Pulmonary artery endothelial cell (primary cell): ENCODE results near the gene ADCK2. TPM values are rescaled to one million over a fixed set of nuclear protein-coding genes. Genes with fewer than 3 reads are reported as not detected.
"Not testable (repeated sequence)": the region's sequence is repeated elsewhere in the genome, so short reads cannot be mapped to it uniquely, and the experiment has no call there.

Experiments used
- DNase-seq: peaks from one replicate; pipeline ENCODE4 v3.0.0-alpha.2; 2011; ENCODE audit warnings: low read depth, low spot score
- total RNA-seq: library from RNA; depleted of rRNA; stranded (reverse); fragments of >200 nt; gene quantifications from 2 replicates; pipeline ENCODE4 v1.2.3, GENCODE V29; 2014

The ADCK2 gene
- total RNA-seq, 1 donor from 2014 or later, result 21.2 TPM

- DNase-seq, result no peak
Measured at GRCh38 chr7:140691376-140692045, 18.8 kb downstream of the ADCK2 start.

GRCh38 chr7:140693849-140694248 is 21.1 kb downstream of the ADCK2 start:
- not testable (repeated sequence) for DNase-seq

- no peak for DNase-seq
Measured at GRCh38 chr7:140694592-140694991, 21.8 kb downstream of the ADCK2 start.

GRCh38 chr7:140695381-140695780 is 22.6 kb downstream of the ADCK2 start:
- no peak for DNase-seq

DNA sequence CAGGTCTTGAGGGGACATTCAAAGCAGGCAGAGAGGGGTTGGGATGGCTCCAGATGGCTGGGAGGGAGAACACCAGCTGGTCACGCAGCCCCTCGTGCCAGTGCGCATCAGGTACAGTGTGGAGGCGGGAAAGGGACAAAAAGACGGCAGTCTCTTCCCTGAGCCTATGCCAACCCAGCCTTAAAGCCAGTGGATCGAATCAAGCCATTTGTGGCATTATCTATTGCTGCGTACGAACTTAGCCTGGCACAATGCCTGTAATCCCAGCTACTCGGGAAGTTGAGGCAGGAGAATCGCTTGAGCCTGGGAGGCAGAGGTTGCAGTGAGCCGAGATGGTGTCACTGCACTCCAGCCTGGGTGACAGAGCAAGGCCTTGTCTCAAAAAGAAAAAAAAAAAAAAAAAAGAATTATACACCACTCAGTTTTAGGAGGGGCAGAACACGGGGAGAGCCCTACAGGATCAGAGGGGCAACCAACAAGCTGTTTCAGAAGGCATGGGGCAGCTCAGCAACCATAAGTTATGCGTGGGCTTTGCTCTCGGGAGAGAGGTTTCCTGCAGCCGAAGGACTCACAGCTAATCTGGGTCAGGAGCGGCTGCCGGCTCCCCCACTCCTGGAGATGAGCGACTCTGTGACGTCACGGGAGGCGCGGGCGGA is 23.4 kb downstream of the ADCK2 start:
- DNase-seq, result peak; percentile 60

DNA sequence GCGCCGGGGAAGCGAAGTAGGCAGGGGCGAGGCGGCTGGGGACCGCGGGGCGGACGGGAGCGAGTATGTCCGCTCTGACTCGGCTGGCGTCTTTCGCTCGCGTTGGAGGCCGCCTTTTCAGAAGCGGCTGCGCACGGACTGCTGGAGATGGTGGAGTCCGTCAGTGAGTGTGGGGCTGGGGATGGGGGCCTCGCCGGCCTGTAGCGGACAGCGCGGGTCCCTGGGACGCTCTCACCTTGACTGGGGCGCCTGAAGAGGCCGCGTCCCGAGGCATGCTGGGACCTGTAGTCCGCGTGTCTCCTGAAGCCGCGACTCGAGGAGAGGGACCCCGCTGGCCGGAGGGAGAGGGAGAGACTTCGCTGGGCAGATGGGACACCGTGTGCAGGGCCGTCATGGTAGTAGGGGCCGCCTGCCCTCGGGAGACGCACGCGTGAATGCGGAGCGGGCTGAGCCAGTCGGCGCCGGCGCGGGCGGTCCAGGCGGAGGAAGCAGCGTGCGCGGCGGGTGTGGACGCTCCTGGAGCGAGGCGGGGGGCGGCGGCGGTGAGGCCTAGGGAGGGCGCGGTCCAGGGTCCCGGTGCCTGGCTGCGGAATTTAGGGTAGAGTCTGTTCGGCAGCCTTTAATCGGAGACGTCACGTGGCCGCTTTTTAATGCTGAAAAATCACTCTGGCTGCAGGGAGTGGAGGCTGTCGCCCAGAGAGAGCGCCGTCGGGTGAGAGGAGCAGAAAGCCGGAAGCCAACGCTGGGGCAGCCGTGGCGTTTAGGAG is 24.1 kb downstream of the ADCK2 start, which contains the start of gene NDUFB2:
Gene NDUFB2 (plus strand): TSS at position 29 of the 767 bp plus-strand sequence. CDS start 37 bp downstream, at position 66.
- DNase-seq, result peak; percentile 36

GRCh38 chr7:140697447-140698143 is 24.9 kb downstream of the ADCK2 start:
- DNase-seq, result no peak

DNA sequence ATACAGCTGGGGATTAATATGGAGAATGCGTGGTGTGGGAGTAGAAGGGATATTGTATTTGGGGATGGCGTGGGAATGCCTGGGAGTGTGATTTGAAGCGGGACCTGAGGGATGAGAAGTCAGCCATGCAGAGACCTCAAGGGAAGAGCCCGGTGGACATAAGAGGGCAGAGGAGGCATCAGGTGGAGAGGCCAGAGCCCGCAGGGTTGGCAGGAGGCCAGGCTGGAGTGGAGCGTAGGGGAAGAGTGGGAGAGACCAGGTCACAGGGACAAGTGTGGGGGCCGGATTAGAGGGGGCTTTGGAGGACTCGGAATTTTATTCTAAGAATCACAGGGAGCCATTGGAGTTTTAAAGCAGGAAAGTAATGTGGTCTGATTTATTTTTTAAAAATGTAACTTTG is 25.7 kb downstream of the ADCK2 start:
- no peak for DNase-seq

DNA sequence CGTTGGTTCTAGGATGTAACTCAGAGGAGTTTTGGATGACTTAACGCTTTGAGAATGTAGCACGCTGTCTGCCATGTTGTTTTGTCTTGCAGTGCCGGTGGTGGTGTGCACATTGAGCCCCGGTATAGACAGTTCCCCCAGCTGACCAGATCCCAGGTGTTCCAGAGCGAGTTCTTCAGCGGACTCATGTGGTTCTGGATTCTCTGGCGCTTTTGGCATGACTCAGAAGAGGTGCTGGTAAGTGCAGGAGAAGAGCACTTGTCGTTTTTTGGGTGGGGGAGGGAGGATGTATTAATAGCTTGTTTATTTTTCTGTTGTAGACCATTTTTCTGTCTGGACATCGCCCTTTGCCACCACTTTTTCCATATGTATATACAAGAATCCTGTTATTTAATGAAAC is 30.0 kb downstream of the ADCK2 start:
- no peak for DNase-seq

GRCh38 chr7:140704205-140704604 is 31.5 kb downstream of the ADCK2 start:
- DNase-seq, result no peak

DNA sequence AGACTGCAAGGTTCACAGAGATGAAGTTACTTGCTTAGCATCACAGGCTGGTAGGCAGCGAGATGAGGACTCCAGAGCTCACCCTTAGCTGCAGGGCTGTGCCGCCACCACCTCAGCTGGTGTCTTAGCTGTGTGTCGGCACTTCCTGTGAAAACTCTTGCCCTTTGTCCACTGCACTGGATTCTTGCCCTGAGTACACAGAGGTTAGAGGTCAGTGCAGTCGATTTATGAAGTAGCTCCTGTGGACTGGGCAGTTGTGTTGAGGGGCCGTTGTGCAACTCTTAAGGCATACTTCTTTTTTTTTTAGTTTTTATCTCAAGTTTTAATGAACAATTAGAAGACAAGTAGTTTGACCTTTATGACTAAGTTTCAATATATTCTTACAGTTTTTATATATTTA is 34.4 kb downstream of the ADCK2 start:
- DNase-seq, result no peak

GRCh38 chr7:140708764-140709163 is 36.0 kb downstream of the ADCK2 start:
- DNase-seq, result not testable (repeated sequence)

DNA sequence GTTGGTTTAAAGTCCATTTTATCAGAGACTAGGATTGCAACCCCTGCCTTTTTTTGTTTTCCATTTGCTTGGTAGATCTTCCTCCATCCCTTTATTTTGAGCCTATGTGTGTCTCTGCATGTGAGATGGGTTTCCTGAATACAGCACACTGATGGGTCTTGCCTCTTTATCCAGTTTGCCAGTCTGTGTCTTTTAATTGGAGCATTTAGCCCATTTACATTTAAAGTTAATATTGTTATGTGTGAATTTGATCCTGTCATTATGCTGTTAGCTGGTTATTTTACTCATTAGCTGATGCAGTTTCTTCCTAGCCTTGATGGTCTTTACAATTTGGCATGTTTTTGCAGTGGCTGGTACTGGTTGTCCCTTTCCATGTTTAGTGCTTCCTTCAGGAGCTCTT is 39.6 kb downstream of the ADCK2 start:
- not testable (repeated sequence) for DNase-seq

- DNase-seq, result no peak
Measured at GRCh38 chr7:140714331-140715040, 41.7 kb downstream of the ADCK2 start.

- DNase-seq, result peak; percentile 8
Measured at GRCh38 chr7:140719721-140720120, 47.0 kb downstream of the ADCK2 start.

- no peak for DNase-seq
Measured at GRCh38 chr7:140722254-140722653, 49.5 kb downstream of the ADCK2 start.

- DNase-seq, result no peak
Measured at GRCh38 chr7:140723006-140723405, 50.3 kb downstream of the ADCK2 start.

GRCh38 chr7:140723574-140723973 is 50.8 kb downstream of the ADCK2 start:
- no peak for DNase-seq

DNA sequence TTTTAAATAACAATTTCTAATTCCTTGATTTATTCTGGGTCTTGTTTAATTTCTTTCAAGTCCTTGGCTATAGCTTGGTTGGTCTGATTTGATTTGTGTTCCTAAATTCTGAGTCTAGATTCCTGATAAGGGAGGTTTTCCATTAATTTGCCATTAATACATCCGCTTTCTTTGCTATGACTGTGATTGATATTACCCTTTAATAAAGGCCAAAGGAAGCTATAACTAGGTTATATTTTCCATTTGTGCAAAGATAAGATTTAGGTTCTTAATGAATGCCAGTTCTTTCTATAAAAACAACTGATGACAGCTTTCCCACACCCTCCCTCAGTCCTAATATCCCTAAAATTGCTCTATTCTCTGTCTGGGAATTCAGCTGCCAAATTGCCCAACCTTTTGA is 52.0 kb downstream of the ADCK2 start:
- DNase-seq, result no peak

DNA sequence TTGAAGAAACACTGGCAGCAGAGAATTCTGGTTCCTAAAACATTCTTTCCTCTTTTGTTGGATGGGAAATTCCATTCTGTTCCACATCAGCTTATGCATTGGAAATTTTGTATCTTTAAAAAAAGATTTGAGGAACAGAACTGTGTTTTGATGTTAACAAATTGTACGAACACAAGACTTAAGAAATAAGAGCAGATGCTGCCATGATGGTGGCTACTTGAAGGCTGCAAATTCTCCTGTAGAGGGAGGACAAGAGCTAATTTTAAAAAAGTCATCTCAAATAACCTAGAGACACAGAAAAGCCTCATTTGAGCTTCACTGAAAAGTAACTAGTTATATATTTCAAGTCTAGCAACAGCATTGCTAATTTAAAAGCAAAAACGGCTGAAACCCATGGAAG is 53.5 kb downstream of the ADCK2 start:
- no peak for DNase-seq

DNA sequence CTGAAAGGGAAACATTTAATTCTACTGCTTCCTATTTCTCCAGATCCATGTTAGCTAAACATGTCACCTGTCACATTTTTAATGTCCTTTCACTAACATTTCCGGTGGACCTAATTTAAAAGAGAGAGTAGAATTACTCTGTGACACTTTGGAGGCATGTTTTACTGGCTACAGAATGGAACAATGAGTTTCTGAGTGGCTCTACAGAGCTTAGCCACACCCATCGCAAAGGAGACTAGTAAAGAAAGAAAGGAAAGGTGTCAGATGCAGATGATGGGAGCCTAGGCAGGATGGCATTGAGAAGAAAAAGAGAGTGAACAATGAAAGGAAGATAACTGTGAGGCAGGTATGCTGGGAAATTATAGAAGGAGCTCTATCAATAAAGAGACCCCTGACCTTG is 59.7 kb downstream of the ADCK2 start:
- no peak for DNase-seq
